Activated CD8-positive, alpha-beta memory T cell treated with anti-CD3 and anti-CD28 coated beads for 24 hours (primary cell): ENCODE measurements around the gene UMPS.

ENCODE experiments used
- DNase-seq: peaks from one replicate; pipeline ENCODE4 v3.0.0-alpha.2; 2020

Gene UMPS

DNA sequence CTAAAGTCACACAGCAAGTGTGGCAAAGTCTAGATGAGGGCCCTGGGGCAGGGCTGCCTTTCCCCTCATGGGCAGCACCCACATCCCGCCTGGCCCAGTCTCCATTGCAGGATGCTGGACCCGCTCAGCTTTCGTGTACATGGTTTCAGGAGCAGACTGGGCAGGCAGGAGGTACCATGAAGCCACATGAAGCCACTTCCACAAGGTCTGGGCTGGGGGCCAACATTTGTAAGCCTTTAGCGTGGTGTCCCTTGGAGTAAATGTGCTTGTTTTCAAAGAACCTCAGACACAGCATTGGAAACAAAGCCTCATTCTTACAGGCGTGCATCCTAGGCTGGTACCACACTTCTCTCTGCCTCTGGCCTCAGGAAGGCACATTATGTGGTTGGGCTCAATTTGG is 34.5 kb downstream of the UMPS start:
- no peak for DNase-seq

DNA sequence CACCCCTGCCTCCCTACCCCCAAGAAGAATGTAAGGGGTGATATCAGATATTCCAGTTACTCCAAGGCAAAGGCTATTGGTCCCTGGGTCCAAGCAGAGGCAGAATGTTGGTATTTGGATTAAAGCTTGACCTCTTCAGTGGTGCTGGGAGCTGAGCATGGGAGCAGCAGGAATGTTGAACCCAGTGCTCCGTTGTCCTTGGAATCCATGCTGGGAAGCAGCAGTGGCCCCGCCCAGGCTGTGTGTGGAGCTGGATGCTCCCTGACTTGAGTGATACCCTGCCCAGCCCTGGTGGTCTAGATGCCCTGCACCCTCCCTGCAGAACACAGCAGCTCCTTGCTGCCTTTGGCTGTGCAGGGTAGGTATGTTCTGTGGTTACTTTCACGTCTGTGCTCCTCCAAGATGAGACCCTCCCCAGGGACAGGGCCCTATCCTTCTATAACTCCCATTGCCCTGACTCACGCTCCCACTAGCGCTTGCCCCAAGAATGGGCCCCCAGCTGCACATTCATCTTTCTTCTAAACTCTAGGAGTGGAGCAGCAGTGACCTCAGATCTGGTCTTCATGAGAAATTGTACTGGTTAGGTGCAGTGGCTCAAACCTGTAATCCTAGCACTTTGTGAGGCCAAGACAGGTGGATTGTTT is 35.1 kb downstream of the UMPS start:
- no peak for DNase-seq

- no peak for DNase-seq
These were observed 36.2 kb downstream of the UMPS start for GRCh38 chr3:124766113-124767095.

GRCh38 chr3:124767264-124767663 is 37.0 kb downstream of the UMPS start:
- no peak for DNase-seq

- DNase-seq: no peak
These were observed 37.4 kb downstream of the UMPS start for GRCh38 chr3:124767691-124768090.

GRCh38 chr3:124768812-124769211 is 38.6 kb downstream of the UMPS start:
- no peak for DNase-seq

DNA sequence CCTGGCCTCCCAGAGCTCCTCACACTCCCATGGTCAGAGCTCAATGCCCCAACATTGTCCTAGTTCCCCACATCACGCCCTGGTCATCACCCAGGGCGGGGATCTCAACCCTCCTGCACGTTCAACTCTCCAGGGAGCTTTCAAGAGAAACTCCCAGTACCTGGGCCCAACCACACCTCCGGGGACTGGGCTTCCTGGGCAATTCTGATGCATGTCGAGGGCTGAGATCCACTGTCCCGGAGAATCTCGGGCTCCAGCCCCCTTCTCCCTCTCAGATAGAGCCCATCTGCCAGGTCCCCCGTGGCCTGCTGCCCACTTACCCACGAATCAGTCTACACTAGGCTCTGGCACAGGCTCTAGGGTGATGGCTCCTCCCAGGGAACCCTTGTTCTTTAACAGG is 39.2 kb downstream of the UMPS start:
- DNase-seq: no peak

GRCh38 chr3:124770336-124771082 is 40.3 kb downstream of the UMPS start:
- no peak for DNase-seq

GRCh38 chr3:124771083-124771445 is 40.8 kb downstream of the UMPS start:
- no peak for DNase-seq

DNA sequence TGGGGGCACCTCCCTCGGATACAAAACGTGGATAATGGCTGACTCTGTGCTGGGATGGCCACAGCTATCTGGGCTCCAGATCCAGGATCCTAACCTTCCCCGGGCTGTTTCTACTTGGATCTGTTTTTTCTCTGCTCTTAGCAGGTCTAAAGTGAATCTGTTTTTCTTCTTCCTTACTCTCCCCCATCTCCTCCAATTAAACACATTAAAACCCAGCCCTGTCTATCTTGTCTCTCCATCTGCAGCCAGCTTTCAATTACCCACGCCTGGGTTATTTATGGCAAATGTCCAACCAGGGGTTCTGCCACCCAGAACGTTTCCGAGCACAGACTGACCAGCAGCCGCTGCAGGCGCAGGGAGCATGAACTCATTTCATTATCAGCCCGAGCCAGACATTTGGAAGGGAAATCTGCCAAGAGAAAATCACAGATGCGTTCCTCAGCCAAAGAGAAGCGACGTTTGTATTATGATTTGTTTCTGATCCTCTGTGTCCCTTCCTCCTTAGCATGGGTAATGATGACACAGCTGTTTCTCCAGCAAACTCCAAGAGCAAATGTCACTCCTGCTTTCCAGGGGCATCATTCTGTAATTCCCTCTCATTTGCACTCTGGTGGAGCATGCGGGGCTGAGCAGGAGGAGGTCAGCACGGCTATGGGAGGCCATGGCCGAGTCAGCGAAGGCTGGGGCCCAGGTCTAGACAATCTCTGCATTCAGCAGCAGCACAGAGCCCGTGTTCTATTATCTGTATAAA is 42.0 kb downstream of the UMPS start:
- DNase-seq: no peak

GRCh38 chr3:124773351-124774326 is 43.4 kb downstream of the UMPS start:
- DNase-seq: no peak

- DNase-seq: no peak
These were observed 44.1 kb downstream of the UMPS start for GRCh38 chr3:124774327-124774718.

GRCh38 chr3:124774841-124775402 is 44.7 kb downstream of the UMPS start:
- no peak for DNase-seq

- no peak for DNase-seq
These were observed 45.6 kb downstream of the UMPS start for GRCh38 chr3:124775877-124776276.

DNA sequence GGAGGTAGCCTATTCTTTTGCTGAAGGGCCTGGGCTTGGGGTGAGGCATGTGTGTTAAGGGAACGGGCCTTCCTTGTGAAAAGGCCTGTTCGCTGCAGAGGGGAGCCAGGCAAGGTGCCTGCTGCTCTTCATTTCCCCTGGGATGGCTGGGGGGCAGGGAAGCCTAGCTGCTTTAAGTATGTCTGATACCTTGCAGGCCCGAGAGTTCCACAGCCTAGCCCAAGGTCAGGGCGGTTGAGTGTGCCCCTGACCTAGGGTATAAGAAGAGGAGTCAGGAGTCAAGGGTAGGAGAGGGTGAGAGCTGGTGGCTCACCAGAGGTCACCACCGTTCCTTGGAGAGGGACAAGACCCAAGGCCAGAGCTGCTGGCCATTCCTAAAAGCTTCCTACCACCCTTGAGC is 46.6 kb downstream of the UMPS start:
- no peak for DNase-seq

GRCh38 chr3:124777762-124778470 is 47.7 kb downstream of the UMPS start:
- DNase-seq: no peak

GRCh38 chr3:124779116-124779515 is 48.9 kb downstream of the UMPS start:
- DNase-seq: no peak

- no peak for DNase-seq
These were observed 49.5 kb downstream of the UMPS start for GRCh38 chr3:124779751-124780191.

DNA sequence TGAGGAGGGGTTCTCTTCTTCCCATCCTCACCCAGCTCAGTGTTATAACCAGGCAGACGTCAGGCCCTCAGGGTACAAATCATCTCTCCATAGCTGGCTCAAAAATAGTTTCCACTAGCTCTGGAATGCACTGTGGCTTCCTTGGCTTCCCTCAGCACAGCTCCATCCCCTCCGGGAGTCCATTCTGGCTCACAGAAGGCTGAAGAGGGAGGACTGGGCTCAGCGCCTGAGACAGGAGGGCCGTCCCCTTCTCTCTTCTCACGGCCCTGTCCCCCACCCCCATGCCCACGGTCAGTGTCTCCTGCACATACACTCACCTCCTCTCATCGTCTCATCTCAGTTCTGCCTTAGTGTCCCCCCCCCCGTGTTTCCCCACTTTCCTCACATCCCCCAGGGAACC is 50.1 kb downstream of the UMPS start:
- DNase-seq: no peak

- no peak for DNase-seq
These were observed 50.7 kb downstream of the UMPS start for GRCh38 chr3:124780761-124781475.
